SH-SY5Y (cell line): ENCODE results near the gene NINL.

ENCODE experiments used
- GATA2 ChIP-seq: IDR thresholded peaks from 2 replicates; pipeline ENCODE4 v1.6.1; 2011; ENCODE audit warnings: mild to moderate bottlenecking, low read depth, low read length
- GATA3 ChIP-seq: IDR thresholded peaks from 2 replicates; pipeline ENCODE4 v1.6.1; 2011; ENCODE audit warnings: low read depth, mild to moderate bottlenecking, low read length, moderate library complexity

GRCh38 chr20:25623225-25623735, 37.9 kb upstream of the NINL start:
- TF ChIP-seq GATA2 (no peak), GATA3 (no peak)
